Stimulated activated CD8-positive, alpha-beta memory T cell treated with anti-CD3 and anti-CD28 coated beads, Interleukin-2, amount 100 ng/mL, for 48 hours (primary cell): ENCODE measurements around the gene ATRX.
"Not testable (repeated sequence)": the region's sequence is repeated elsewhere in the genome, so short reads cannot be mapped to it uniquely, and the experiment has no call there.

Source experiments
- DNase-seq, 2 donors: peaks; one replicate each; pipeline ENCODE4 v3.0.0-alpha.2; 2020; ENCODE audit warnings: low read depth in 2 of 2

ATRX gene

GRCh38 chrX:77785486-77786364, at the start of gene ATRX:
Gene ATRX (minus strand): TSS chrX:77786216. CDS start chrX:77786001, 215 bp downstream.
- peak; percentile 47 to 57 for DNase-seq

DNA sequence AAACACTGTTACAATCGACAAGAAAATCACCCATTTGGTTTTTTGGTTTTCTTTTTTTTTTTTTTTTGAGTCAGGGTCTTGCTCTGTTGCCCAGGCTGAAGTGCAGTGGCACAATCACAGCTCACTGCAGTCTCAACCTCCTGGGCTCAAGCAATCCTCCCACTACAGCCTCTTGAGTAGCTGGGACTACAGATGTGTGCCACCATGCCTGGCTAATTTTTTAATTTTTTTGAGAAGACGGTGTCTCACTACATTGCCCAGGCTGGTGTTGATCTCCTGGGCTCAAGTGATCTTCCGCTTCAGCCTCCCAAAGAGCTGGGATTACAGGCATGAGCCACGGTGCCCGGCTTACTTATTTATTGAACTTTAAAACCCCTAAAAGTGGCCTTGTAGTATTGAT, 45.5 kb upstream of the ATRX start:
- DNase-seq: not testable (repeated sequence)

GRCh38 chrX:77821989-77822388, 36.0 kb upstream of the ATRX start:
- not testable (repeated sequence) for DNase-seq

- no peak for DNase-seq
Measured at GRCh38 chrX:77820091-77820727, 34.2 kb upstream of the ATRX start.

DNA sequence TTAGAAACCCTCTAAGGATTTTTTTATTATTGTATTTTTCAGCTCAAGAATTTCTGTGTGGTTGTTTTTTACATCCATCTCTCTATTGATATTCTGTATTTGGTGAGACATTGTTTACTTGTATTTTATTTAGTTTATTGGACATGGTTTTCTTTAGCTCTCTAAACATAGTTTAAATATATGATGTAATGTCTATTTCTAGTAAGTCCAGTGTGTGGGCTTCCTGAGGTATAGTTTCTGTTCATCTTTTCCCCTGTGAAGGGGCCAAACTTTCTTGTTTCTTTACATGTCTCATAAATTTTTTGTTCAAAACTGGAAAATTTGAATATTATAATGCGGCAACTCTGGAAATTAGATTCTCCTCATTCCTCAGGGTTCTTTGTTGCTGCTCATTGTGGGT, 28.2 kb upstream of the ATRX start:
- no peak for DNase-seq

DNA sequence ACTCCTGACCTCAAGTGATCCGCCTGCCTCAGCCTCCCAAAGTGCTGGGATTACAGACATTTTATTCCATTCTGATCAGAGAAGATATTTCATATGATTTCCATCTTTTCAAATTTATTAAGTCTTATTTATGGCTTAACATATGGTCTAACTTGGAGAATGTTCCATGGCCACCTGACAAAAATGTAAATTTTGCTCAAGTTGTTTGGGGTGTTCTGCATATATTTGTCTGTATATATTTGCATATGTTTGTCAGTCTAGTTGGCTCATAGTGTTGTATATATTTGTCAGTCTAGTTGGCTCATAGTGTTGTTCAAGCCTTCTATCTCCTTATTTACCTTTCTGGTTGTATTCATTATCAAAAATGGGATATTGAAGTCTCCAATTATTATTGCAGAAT, 16.2 kb upstream of the ATRX start:
- no peak for DNase-seq

- no peak for DNase-seq
Measured at GRCh38 chrX:77795124-77795523, 9.1 kb upstream of the ATRX start.

- no peak for DNase-seq
Measured at GRCh38 chrX:77793946-77794345, 7.9 kb upstream of the ATRX start.

- DNase-seq: no peak
Measured at GRCh38 chrX:77788050-77788449, 2.0 kb upstream of the ATRX start.

- DNase-seq: no peak
Measured at GRCh38 chrX:77786365-77786680, 307 bp upstream of the ATRX start.

GRCh38 chrX:77779695-77780094, 6.3 kb downstream of the ATRX start:
- no peak for DNase-seq

- DNase-seq: no peak
Measured at GRCh38 chrX:77776659-77777058, 9.4 kb downstream of the ATRX start.

DNA sequence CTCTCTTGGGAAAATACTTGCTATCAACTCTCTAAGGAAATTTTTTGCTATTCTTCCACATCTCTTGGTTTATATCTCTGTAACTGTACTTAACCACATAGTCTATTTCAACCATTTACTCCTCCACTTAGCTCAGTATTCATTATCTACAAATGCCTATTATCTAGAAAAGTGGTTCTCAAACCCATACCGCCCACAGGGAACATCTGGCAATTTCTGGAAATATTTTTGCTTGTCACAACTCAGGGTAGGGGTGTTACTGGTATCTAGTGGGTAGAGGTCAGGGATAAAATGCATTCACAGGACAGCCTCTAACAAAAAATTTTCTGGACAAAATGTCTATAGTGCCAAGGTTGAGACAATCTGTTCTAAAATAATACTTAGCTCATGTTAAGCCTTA, 14.4 kb downstream of the ATRX start:
- no peak for DNase-seq

DNA sequence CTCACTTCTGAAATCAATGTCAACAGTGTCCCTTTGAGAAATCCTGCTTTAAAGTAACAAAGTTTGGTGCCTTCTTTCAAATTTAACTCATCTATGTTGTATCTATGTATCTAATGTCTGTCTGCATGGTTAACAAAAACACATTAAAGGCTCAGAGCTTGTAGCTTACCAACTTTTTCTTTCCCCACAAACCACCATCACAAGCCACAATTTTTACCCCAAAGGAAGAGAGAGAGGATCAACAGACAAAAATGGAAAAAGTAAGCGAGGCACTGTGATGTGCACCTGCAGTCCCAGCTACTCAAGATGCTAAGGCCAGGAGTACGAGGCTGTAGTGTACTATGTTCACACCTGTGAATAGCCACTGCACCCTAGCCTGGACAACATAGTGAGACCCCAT, 17.2 kb downstream of the ATRX start:
- no peak for DNase-seq

GRCh38 chrX:77766212-77766611, 19.8 kb downstream of the ATRX start:
- not testable (repeated sequence) for DNase-seq

DNA sequence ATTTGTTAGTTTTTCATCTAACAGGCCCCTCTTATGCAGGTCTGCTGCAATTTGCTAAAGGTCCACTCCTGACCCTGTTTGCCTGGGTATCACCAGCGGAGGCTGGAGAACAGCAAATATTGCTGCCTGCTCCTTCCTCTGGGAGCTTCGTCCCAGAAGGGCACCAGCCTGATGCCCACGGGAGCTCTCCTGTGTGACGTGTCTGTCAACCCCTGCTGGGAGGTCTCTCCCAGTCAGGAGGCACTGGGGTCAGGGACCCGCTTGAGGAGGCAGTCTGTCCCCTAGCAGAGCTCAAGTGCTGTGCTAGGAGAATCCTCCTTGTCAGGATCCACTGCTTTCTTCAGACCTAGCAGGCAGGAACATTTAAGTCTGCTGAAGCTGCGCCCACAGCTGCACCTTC, 30.5 kb downstream of the ATRX start:
- DNase-seq: no peak

DNA sequence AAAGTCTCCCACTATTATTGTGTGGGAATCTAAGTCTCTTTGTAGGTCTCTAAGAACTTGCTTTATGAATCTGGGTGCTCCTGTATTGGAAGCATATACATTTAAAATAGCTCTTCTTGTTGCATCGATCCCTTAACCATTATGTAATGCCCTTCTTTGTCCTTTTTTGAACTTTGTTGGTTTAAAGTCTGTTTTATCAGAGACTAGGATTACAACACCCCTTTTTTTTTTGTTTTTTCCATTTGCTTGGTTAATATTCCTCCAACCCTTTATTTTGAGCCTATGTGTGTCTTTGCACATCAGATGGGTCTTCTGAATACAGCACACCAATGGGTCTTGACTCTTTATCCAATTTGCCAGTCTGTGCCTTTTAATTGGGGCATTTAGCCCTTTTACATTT, 32.1 kb downstream of the ATRX start:
- not testable (repeated sequence) for DNase-seq

DNA sequence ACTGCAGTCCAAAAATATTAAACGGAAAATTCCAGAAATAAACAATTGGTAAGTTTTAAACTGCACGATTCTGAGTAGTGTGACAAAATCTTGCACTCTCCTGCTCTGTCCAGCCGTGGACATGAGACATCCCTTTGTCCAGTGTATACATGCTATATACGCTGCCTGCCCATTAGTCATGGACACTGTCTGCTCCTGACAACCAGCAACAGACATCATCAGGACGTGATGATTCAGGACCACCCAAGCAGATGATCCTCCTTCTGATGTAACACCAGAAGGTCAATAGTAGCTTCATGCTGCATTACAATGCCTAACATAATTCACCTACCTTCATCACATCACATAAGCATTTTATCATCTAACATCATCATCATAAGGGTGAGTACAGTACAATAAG, 36.3 kb downstream of the ATRX start:
- DNase-seq: no peak

DNA sequence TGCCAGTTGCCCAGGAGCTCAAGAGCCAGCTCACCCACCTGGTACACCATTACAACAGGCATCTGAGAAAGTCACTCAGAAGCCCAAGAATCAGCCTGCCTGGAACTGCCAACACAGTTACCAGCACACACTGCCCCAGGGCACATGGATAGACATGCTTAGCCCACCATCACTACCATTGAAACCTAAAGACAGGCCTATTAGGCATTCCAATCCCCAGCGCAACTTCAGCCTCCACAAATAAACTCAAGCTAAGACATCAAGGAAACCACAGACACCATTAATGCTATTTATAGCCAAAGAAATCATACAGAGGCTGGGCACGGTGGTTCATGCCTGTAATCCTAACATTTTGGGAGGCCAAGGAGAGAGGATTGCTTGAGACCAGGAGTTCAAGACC, 42.3 kb downstream of the ATRX start:
- no peak for DNase-seq

DNA sequence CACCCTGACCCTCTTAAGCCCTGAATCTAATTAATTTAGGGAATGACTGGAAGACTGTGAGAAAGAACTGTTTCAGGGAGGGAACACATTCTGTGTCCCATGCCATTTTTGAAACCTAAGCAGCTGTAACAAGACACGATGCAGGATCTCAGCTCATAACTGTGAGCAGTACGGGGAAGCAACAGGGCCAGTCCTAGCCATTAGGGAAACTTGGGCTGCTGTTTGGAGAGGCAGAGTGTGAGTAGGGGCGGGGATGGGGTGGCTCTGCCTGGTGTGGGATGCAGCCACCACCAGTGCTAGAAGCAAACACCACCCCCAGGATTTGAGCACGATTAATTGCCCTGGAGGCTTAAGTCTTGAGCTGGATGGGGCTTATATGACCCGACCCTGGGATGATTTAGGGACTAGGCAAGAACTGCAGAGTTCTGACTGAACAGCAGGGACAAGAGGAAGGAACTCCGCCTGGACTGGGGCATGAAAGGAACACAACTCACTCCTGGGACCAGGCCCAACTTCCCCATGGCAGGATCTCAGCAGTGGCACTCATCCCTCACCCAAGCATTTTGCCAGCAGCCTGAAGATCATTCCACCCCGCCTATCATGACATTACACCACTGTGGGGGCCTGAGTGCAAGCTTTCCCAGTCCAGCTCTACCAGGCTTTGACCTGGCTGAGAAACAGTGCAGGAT, 43.1 kb downstream of the ATRX start:
- DNase-seq: no peak

DNA sequence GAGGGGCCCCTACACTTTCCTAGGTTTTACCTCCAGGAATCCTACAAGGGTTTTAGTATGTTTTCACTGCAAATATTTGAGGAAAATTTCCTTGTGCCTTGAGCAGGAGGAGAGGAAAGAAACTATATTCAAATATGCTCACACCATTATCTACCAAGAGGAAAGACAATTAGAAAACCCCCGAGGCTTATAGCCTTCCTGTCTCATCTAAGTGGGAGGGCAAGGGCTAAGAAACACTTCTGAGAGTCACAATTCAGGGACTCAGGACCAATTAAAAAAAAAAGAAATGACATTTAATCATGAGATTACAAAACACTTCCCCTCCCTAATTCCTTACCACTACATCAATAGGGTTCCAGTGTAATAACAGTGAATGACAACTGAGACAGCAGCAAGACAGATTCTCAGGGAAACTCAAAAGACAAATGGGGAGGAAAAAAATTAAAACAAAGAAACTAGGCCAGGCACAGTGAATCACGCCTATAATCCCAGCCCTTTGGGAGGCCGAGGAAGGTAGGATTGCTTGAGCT, 45.6 kb downstream of the ATRX start:
- DNase-seq: no peak

- DNase-seq: no peak
Measured at GRCh38 chrX:77733342-77733741, 52.7 kb downstream of the ATRX start.
